MCF 10A (cell line): ENCODE results near the gene SMCP. TPM values are rescaled to one million over a fixed set of nuclear protein-coding genes. Genes with fewer than 3 reads are reported as not detected.

Source experiments
- BruUV-seq: library from RNA; stranded (reverse); fragments of 400-500 nt; replicated peaks from 2 replicates; lab custom pipeline; 2021; lab: Mats Ljungman, UMichigan
- CTCF ChIA-PET: fragments of 300-600 bp; sonication (Branson Sonifier 250); formaldehyde crosslinking; extraction: SDS; loops from one replicate; lab custom pipeline; 2021; ENCODE audit warnings: antibody characterized with exemption, inconsistent platforms; lab: Yijun Ruan, JAX
- POLR2A ChIA-PET: fragments of 300-600, 350-650 bp; sonication (Branson Sonifier 250); formaldehyde crosslinking; extraction: SDS; loops from one replicate; lab custom pipeline; 2020; ENCODE audit warnings: antibody characterized with exemption, inconsistent platforms; lab: Yijun Ruan, JAX
- DNase-seq: peaks from one replicate; pipeline ENCODE4 v3.0.0-alpha.2; 2018; ENCODE audit not compliant: unreplicated experiment
- H3K27ac Mint-ChIP-seq: one replicate; pipeline ENCODE4 v1.8.0; 2022; ENCODE audit warnings: mild to moderate bottlenecking, low read depth, mixed read lengths; ENCODE audit not compliant: unreplicated experiment
- H3K27me3 Mint-ChIP-seq: one replicate; pipeline ENCODE4 v1.8.0; 2022; ENCODE audit warnings: mixed read lengths; ENCODE audit not compliant: insufficient read depth, unreplicated experiment
- H3K36me3 Mint-ChIP-seq: one replicate; pipeline ENCODE4 v1.8.0; 2022; ENCODE audit warnings: mild to moderate bottlenecking, moderate library complexity, mixed read lengths; ENCODE audit not compliant: insufficient read depth, unreplicated experiment
- H3K4me1 Mint-ChIP-seq: one replicate; pipeline ENCODE4 v1.8.0; 2022; ENCODE audit warnings: mixed read lengths; ENCODE audit not compliant: insufficient read depth, unreplicated experiment
- H3K4me3 Mint-ChIP-seq: one replicate; pipeline ENCODE4 v1.8.0; 2022; ENCODE audit warnings: mild to moderate bottlenecking, moderate library complexity, mixed read lengths; ENCODE audit not compliant: unreplicated experiment
- H3K9me3 Mint-ChIP-seq: one replicate; pipeline ENCODE4 v1.8.0; 2022; ENCODE audit warnings: mixed read lengths; ENCODE audit not compliant: unreplicated experiment
- intact Hi-C: fragments of 100-400 bp; cut with micrococcal nuclease; formaldehyde crosslinking; loops from 2 replicates; pipeline ENCODE4 v1.14.1; 2022
- total RNA-seq: library from RNA; stranded (reverse); gene quantifications from 2 replicates; pipeline ENCODE4 v1.2.3, GENCODE V29; 2022
- TF ChIP-seq, protein P1 (sequence below): fragments of 200-600 bp; IDR thresholded peaks from one replicate; pipeline ENCODE4 v1.8.0; 2022; ENCODE audit warnings: antibody characterized with exemption, mild to moderate bottlenecking; ENCODE audit not compliant: unreplicated experiment

The SMCP gene
- total RNA-seq, 1 experiment from 2014 or later = not detected

DNA sequence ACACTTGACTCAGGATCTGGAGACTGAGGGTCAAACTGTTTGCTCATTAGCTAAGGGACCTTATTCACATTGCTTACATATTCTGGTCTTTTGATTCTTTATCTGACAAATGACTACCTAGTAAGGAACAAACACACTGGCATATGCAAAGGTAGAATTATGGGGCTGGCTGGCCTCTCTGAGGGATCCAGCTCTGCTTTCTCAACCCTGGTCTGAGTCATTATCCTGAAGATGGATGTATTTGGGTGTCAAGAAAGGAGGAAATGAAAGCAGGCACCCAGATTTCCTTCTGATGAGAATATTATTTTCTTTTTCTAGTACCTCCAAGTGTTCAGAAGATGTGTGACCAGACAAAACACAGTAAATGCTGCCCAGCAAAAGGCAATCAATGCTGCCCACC, 6.0 kb downstream of the SMCP start:
- TF ChIP-seq, protein P1, sequence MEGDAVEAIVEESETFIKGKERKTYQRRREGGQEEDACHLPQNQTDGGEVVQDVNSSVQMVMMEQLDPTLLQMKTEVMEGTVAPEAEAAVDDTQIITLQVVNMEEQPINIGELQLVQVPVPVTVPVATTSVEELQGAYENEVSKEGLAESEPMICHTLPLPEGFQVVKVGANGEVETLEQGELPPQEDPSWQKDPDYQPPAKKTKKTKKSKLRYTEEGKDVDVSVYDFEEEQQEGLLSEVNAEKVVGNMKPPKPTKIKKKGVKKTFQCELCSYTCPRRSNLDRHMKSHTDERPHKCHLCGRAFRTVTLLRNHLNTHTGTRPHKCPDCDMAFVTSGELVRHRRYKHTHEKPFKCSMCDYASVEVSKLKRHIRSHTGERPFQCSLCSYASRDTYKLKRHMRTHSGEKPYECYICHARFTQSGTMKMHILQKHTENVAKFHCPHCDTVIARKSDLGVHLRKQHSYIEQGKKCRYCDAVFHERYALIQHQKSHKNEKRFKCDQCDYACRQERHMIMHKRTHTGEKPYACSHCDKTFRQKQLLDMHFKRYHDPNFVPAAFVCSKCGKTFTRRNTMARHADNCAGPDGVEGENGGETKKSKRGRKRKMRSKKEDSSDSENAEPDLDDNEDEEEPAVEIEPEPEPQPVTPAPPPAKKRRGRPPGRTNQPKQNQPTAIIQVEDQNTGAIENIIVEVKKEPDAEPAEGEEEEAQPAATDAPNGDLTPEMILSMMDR = no peak
- DNase-seq = peak; percentile 65
- BruUV-seq = no TSS peak
- no peak overlapping the region for H3K4me3 Mint-ChIP-seq
- CTCF ChIA-PET = interaction anchor here (1.5 to 5.0 kb wide), 5 partner anchors 12 to 309 kb away, joined by 3 to 37 read pairs (median 6); no protein-coding TSS in a partner anchor
- intact Hi-C loops = no loop called here
- no peaks in the 10 kb centered on the region for H3K9me3 Mint-ChIP-seq
- no peaks in the 10 kb centered on the region for H3K36me3 Mint-ChIP-seq
- no peaks in the 10 kb centered on the region for H3K27me3 Mint-ChIP-seq
- POLR2A ChIA-PET = interaction anchor here (0.9 to 1.3 kb wide), 3 partner anchors 23 to 301 kb away, joined by 3 to 4 read pairs (median 4); partner anchors contain the start of gene IVL
- H3K27ac Mint-ChIP-seq = peak overlapping the region; percentile 25
- H3K4me1 Mint-ChIP-seq = peaks cover 65% of the 10 kb centered on the region

DNA sequence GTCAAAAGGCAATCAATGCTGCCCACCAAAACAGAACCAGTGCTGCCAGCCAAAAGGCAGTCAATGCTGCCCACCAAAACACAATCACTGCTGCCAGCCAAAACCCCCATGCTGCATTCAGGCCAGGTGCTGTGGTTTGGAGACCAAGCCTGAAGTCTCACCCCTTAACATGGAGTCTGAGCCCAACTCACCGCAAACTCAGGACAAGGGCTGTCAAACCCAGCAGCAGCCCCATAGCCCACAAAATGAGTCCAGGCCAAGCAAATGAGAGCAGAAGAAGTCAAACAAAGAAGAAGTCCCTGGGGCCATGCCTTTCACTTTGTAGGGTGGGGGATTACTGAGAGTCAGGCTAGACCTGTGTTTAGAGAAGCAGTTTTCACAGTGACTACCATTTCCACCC, 6.4 kb downstream of the SMCP start:
- BruUV-seq = no TSS peak
- intact Hi-C loops = no loop called here
- ChIA-PET POLR2A (interaction anchor here (0.7 to 1.3 kb wide), 5 partner anchors 12 to 301 kb away, joined by 3 to 4 read pairs (median 4); partner anchors contain the start of gene IVL), CTCF (interaction anchor here (1.9 to 5.0 kb wide), 3 partner anchors 13 to 308 kb away, joined by 6 to 37 read pairs (median 23); no protein-coding TSS in a partner anchor)
- no peak overlapping the region for H3K4me3 Mint-ChIP-seq
- peak overlapping the region; percentile 25 for H3K27ac Mint-ChIP-seq
- no peaks in the 10 kb centered on the region for H3K9me3 Mint-ChIP-seq
- H3K36me3 Mint-ChIP-seq = no peaks in the 10 kb centered on the region
- TF ChIP-seq, protein P1 = no peak
- H3K27me3 Mint-ChIP-seq = no peaks in the 10 kb centered on the region
- no peak for DNase-seq
- H3K4me1 Mint-ChIP-seq = peaks cover 65% of the 10 kb centered on the region

DNA sequence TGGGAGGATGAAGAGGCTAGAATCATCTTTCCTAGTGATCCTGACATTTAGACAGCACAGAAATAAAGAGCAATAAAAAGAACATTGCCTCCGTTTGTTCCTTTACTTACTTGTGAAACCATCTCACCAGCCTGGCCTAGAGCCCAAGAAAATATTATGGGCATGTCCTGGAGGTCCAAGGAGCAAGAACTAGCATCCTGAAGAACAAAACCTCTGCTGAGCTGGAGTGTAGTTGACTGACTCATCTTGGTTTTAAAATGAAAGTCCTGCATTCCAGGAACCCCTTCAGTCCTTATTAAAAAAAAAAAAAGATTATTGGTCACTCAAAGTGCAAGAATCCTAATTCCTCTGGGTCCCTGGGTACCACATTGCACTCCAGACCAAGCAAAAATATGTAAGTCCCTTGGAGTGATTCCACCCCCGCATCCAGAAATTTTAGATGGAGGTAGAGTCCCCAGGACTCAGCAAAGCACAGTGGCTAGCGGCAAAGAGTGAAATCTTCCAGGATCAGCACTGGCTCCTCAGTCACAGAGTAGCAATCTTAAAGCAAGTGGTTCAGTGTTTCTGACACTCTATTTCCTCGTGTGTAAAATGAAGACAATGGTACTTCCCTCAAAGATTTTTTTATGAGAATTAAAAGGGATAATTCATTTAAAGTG, 7.0 kb downstream of the SMCP start:
- H3K4me1 Mint-ChIP-seq = peaks cover 60% of the 10 kb centered on the region
- no peaks in the 10 kb centered on the region for H3K27me3 Mint-ChIP-seq
- H3K27ac Mint-ChIP-seq = peak overlapping the region; percentile 25
- CTCF ChIA-PET = interaction anchor here (1.9 to 5.0 kb wide), 3 partner anchors 13 to 308 kb away, joined by 6 to 37 read pairs (median 23); no protein-coding TSS in a partner anchor
- no peaks in the 10 kb centered on the region for H3K9me3 Mint-ChIP-seq
- DNase-seq = peak; percentile 90
- intact Hi-C loops = no loop called here
- TF ChIP-seq, protein P1 = no peak
- H3K36me3 Mint-ChIP-seq = no peaks in the 10 kb centered on the region
- no peak overlapping the region for H3K4me3 Mint-ChIP-seq
- POLR2A ChIA-PET = interaction anchor here (0.7 to 1.3 kb wide), 3 partner anchors 11 to 148 kb away, joined by 3 to 4 read pairs (median 4); partner anchors contain the start of gene IVL
- no TSS peak for BruUV-seq

DNA sequence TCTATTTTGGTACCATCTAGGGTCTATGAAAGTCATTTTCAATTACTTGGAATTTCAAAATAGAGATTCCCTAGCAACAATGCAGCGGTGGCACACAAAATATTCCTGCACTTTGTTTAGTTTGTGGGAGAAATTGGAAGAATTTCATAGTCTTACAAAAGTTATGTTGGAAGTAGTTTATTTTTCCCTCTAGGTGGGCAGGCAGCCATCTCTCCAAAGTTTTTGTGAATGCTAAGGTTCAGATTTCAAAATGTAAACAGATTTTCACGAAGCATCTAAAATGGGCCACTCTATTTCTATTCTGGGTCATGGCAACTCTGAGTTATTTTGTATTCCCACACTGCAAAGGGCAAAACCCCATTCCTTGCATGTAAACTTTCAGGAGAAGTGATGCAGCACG, 8.0 kb downstream of the SMCP start:
- intact Hi-C loops = no loop called here
- ChIA-PET CTCF (interaction anchor here (0.7 to 5.0 kb wide), 6 partner anchors 14 to 822 kb away, joined by 3 to 37 read pairs (median 4); no protein-coding TSS in a partner anchor), POLR2A (interaction anchor here (1.4 kb wide), 1 partner anchor 22 kb away, joined by 4 read pairs; the partner anchor contains the start of gene IVL)
- H3K4me1 Mint-ChIP-seq = peaks cover 55% of the 10 kb centered on the region
- H3K4me3 Mint-ChIP-seq = no peak overlapping the region
- DNase-seq = no peak
- H3K27ac Mint-ChIP-seq = no peak overlapping the region
- H3K36me3 Mint-ChIP-seq = no peaks in the 10 kb centered on the region
- H3K27me3 Mint-ChIP-seq = no peaks in the 10 kb centered on the region
- TF ChIP-seq, protein P1 = no peak
- H3K9me3 Mint-ChIP-seq = no peaks in the 10 kb centered on the region
- no TSS peak for BruUV-seq
